BE2C (cell line): ENCODE results near the gene BRD3.

ENCODE experiments used
- DNase-seq: peaks from one replicate; pipeline ENCODE4 v3.0.0-alpha.2; 2020
- H3K27me3 ChIP-seq: fragments of 250-450 bp; sonication (Bioruptor Pico); 2 replicates; pipeline ENCODE4 v1.5.1; 2020; ENCODE audit warnings: mild to moderate bottlenecking
- H3K36me3 ChIP-seq: fragments of 250-450 bp; sonication (Bioruptor Pico); 2 replicates; pipeline ENCODE4 v1.5.1; 2020; ENCODE audit warnings: mild to moderate bottlenecking
- H3K4me1 ChIP-seq: fragments of 250-450 bp; sonication (Bioruptor Pico); 2 replicates; pipeline ENCODE4 v1.5.1; 2020
- H3K4me3 ChIP-seq: 2 replicates; pipeline ENCODE4 v1.5.1; 2011; ENCODE audit warnings: low read depth, low read length
- H3K9me3 ChIP-seq: fragments of 250-450 bp; sonication (Bioruptor Pico); 2 replicates; pipeline ENCODE4 v1.5.1; 2020
- CTCF ChIP-seq: IDR thresholded peaks from 2 replicates; pipeline ENCODE4 v1.5.1; 2012; ENCODE audit warnings: mild to moderate bottlenecking, low read depth, low read length

BRD3 gene

GRCh38 chr9:133993635-133994253, 74.1 kb downstream of the BRD3 start:
- no peaks in the 10 kb centered on the region for H3K27me3 ChIP-seq
- H3K4me1 ChIP-seq, result peaks cover 16% of the 10 kb centered on the region
- no peaks in the 10 kb centered on the region for H3K9me3 ChIP-seq
- H3K4me3 ChIP-seq, result peak overlapping the region; percentile 84
- H3K36me3 ChIP-seq, result peaks cover 1% of the 10 kb centered on the region; the same call in 1 of the 2 replicates
- TF ChIP-seq CTCF, result no peak
- DNase-seq, result no peak

- Histone ChIP-seq H3K36me3 (peaks cover 7% of the 10 kb centered on the region), H3K4me1 (peaks cover 19% of the 10 kb centered on the region), H3K4me3 (peak overlapping the region; percentile 84), H3K9me3 (no peaks in the 10 kb centered on the region; the same call in 1 of the 2 replicates), H3K27me3 (no peaks in the 10 kb centered on the region)
- peak; percentile 50 for TF ChIP-seq CTCF
- DNase-seq, result peak; percentile 86
Measured at GRCh38 chr9:133992780-133993634, 74.8 kb downstream of the BRD3 start.

GRCh38 chr9:133991964-133992779, 75.7 kb downstream of the BRD3 start, which contains the start of gene VAV2:
VAV2 (minus strand) TSS chr9:133992324; CDS start chr9:133992278, 46 bp downstream.
- peak; percentile 72 for DNase-seq

GRCh38 chr9:133991214-133991921, 76.5 kb downstream of the BRD3 start:
- no peaks in the 10 kb centered on the region; the same call in 1 of the 2 replicates for H3K9me3 ChIP-seq
- peaks cover 8% of the 10 kb centered on the region for H3K36me3 ChIP-seq
- no peak for DNase-seq
- peaks cover 19% of the 10 kb centered on the region for H3K4me1 ChIP-seq
- no peak for TF ChIP-seq CTCF
- no peaks in the 10 kb centered on the region for H3K27me3 ChIP-seq
- peak overlapping the region; percentile 84 for H3K4me3 ChIP-seq

More at GRCh38 chr9:133991964-133992779, 75.7 kb downstream of the BRD3 start, which contains the start of gene VAV2:
- no peaks in the 10 kb centered on the region; the same call in 1 of the 2 replicates for H3K9me3 ChIP-seq
- no peaks in the 10 kb centered on the region for H3K27me3 ChIP-seq
- no peak for TF ChIP-seq CTCF
- H3K36me3 ChIP-seq, result peaks cover 7% of the 10 kb centered on the region
- H3K4me3 ChIP-seq, result peak within 1 kb of the TSS; percentile 84
- peaks cover 19% of the 10 kb centered on the region for H3K4me1 ChIP-seq

GRCh38 chr9:133990366-133991213, 77.2 kb downstream of the BRD3 start:
- Histone ChIP-seq H3K4me3 (peak overlapping the region; percentile 84), H3K36me3 (peaks cover 16% of the 10 kb centered on the region), H3K4me1 (peaks cover 19% of the 10 kb centered on the region), H3K27me3 (no peaks in the 10 kb centered on the region), H3K9me3 (no peaks in the 10 kb centered on the region; the same call in 1 of the 2 replicates)
- no peak for TF ChIP-seq CTCF
- DNase-seq, result peak; percentile 59
